Gastrocnemius medialis (tissue), 4 donors: ENCODE results near the gene RADIL.

Experiments used
- POLR2A ChIP-seq, 2 donors: fragments of 450-650 bp; IDR thresholded peaks; one replicate each; pipeline ENCODE4 v1.6.1; 2017; ENCODE audit warnings: antibody characterized with exemption in 2 of 2, mild to moderate bottlenecking in 2 of 2, moderate library complexity in 2 of 2
- TF ChIP-seq, protein P1 (sequence below), 5 experiments: fragments of 450-650 bp in 3 of 5; fragments of 200-600 bp in 2 of 5; sonication (generic) in 2 of 5; IDR thresholded peaks in 4 of 5; conservative IDR thresholded peaks in 1 of 5; 1 replicate in 4 of 5; 2 replicates in 1 of 5; pipeline ENCODE4 v1.5.1; 2016 to 2019; ENCODE audit warnings: antibody characterized with exemption in 5 of 5, mild to moderate bottlenecking in 3 of 5, moderate library complexity in 3 of 5

DNA sequence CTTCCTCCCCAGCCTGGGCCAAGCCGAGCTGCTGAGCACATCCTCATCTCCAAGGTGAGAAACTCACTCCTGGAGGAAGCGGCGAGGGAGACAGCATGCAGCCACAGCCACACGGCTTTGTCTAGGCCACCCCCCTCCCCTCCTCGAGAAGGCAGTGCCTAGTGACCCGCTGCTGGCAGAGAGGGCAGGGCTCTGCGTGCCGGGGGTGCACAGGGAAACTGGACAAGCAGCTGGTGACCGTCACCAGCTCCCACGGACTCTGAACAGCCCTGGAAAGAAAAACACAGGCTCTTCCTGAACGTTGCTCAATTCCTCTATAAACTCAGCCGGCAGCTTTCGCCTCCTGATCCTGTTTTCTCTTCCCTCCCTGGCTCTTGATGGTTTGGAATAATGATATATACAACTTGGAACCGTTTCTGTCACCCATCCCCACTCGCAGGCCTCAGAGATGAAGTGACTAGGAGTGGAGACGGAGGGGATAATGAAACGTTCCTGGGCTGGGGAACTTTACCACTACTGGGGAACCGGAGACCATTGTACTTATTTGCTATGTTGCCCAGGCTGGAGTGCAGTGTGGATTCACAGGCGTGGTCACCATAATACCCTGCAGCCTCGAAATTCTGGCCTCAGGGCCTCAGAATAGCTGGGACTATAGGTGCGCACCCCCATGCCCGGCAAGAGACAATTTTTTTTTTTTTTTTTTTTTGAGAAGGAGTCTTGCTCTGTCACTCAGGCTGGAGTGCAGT, 41.0 kb downstream of the RADIL start:
- TF ChIP-seq, protein P1, sequence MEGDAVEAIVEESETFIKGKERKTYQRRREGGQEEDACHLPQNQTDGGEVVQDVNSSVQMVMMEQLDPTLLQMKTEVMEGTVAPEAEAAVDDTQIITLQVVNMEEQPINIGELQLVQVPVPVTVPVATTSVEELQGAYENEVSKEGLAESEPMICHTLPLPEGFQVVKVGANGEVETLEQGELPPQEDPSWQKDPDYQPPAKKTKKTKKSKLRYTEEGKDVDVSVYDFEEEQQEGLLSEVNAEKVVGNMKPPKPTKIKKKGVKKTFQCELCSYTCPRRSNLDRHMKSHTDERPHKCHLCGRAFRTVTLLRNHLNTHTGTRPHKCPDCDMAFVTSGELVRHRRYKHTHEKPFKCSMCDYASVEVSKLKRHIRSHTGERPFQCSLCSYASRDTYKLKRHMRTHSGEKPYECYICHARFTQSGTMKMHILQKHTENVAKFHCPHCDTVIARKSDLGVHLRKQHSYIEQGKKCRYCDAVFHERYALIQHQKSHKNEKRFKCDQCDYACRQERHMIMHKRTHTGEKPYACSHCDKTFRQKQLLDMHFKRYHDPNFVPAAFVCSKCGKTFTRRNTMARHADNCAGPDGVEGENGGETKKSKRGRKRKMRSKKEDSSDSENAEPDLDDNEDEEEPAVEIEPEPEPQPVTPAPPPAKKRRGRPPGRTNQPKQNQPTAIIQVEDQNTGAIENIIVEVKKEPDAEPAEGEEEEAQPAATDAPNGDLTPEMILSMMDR (IDR thresholded peaks at IDR 0.05 in 4 of 5, conservative IDR thresholded peaks at IDR 0.05 in 1 of 5) = no peak
- no peak for TF ChIP-seq POLR2A (IDR thresholded peaks at IDR 0.05)
